ENCODE results near the gene SUGP2. TPM values are rescaled to one million over a fixed set of nuclear protein-coding genes. Genes with fewer than 3 reads are reported as not detected.

Gene SUGP2
- total and polyA plus RNA-seq, 9 of the 15 experiments (the other 6 are each of a cell fraction or from before 2014, with no cell fraction given) = 13.1 to 101 (median 63.1) TPM

- FAIRE-seq (no peak), ATAC-seq (no peak), DNase-seq (ENCODE audit: extremely low read depth in 1 of 4, low spot score in 3 of 4) (no peak)
- in situ Hi-C loops (cut with MboI) = no loop called here
- 89% methylated on average over 8 of the region's 8 CpGs for WGBS (ENCODE audit: insufficient coverage, low coverage, missing lambda C conversion rate)
- Histone ChIP-seq H3K9ac (ENCODE audit: insufficient read depth in 1 of 2, low read depth in 2 of 2, low read length in 2 of 2) (no peak overlapping the region), H3K4me3 (no peak overlapping the region), H3K79me2 (ENCODE audit: control insufficient read depth, insufficient read depth, low read length) (no peaks in the 10 kb centered on the region), H3K9me1 (ENCODE audit: control insufficient read depth, insufficient read depth, low read length) (peaks cover 4% of the 10 kb centered on the region), H3K4me1 (replicated peaks in 1 of 2; ENCODE audit: control insufficient read depth in 2 of 2, insufficient read depth in 2 of 2, low read length in 2 of 2) (no peaks in the 10 kb centered on the region), H3K9me3 (replicated peaks; ENCODE audit: control insufficient read depth, insufficient read depth, low read depth, low read length) (no peaks in the 10 kb centered on the region), H3K4me2 (ENCODE audit: insufficient read depth, low read length) (no peak overlapping the region), H3K36me3 (ENCODE audit: control insufficient read depth, insufficient read depth, low read length) (peaks cover 93% of the 10 kb centered on the region; the same call in 2 of the 3 replicates), H2AFZ (ENCODE audit: low read depth, low read length) (no peak overlapping the region), H4K20me1 (replicated peaks; ENCODE audit: control insufficient read depth, insufficient read depth, low read length) (peaks cover 3% of the 10 kb centered on the region; the same call in 1 of the 2 replicates), H3K27ac (ENCODE audit: extremely low read depth, low read depth, low read length) (no peak overlapping the region), H3K27me3 (ENCODE audit: control insufficient read depth in 2 of 2, insufficient read depth in 2 of 2, low read length in 2 of 2) (no peaks in the 10 kb centered on the region)
- POLR2A ChIA-PET = interaction anchor here (0.6 to 1.6 kb wide), 5 partner anchors 10 to 677 kb away, joined by 3 to 7 read pairs (median 4); no protein-coding TSS in a partner anchor
- no TSS peak for BruUV-seq (replicated peaks)
- TF ChIP-seq FOSL1 (tag; conservative IDR thresholded peaks at IDR 0.05) = no peak
- 0 out of 2 replicates have a peak, but pooled peaks have one; percentile 19 for TF ChIP-seq POLR2A (conservative IDR thresholded peaks at IDR 0.05)
- CTCF ChIA-PET (ENCODE audit: low intra/inter-chr PET ratio) = no interaction called here
- intact Hi-C loops (cut with micrococcal nuclease) = loop anchor here (5.0 kb wide), 1 partner anchor 139 kb away; the partner anchor contains the start of gene TMEM161A
Measured at GRCh38 chr19:18998276-18998675, 35.0 kb downstream of the SUGP2 start.

GRCh38 chr19:18996796-18997394 is 36.4 kb downstream of the SUGP2 start:
- WGBS (ENCODE audit: insufficient coverage, low coverage, missing lambda C conversion rate) = 69% methylated on average over 5 of the region's 6 CpGs
- no peak overlapping the region for H3K27ac ChIP-seq (ENCODE audit: extremely low read depth, low read depth, low read length)
- H3K27me3 ChIP-seq (ENCODE audit: control insufficient read depth in 2 of 2, insufficient read depth in 2 of 2, low read length in 2 of 2) = no peaks in the 10 kb centered on the region
- 0 out of 2 replicates have a peak, but pooled peaks cover 3% of the 10 kb centered on the region for H4K20me1 ChIP-seq (replicated peaks; ENCODE audit: control insufficient read depth, insufficient read depth, low read length)
- no peak overlapping the region for H3K4me3 ChIP-seq
- TF ChIP-seq POLR2A (conservative IDR thresholded peaks at IDR 0.05) (0 out of 2 replicates have a peak, but pooled peaks have one; percentile 13), ZNF280B (CRISPR knock-in tag; IDR thresholded peaks at IDR 0.05) (no peak)
- no peak overlapping the region for H3K4me2 ChIP-seq (ENCODE audit: insufficient read depth, low read length)
- no peaks in the 10 kb centered on the region for H3K9me1 ChIP-seq (ENCODE audit: control insufficient read depth, insufficient read depth, low read length)
- CTCF ChIA-PET (ENCODE audit: low intra/inter-chr PET ratio) = interaction anchor here (0.7 to 1.2 kb wide), 2 partner anchors 20 to 142 kb away, joined by 3 to 4 read pairs; no protein-coding TSS in a partner anchor
- POLR2A ChIA-PET = interaction anchor here (0.7 to 1.5 kb wide), 3 partner anchors 10 to 228 kb away, joined by 3 to 5 read pairs (median 3); no protein-coding TSS in a partner anchor
- intact Hi-C loops (cut with micrococcal nuclease) = loop anchor here (5.0 kb wide), 1 partner anchor 140 kb away; the partner anchor contains the start of gene TMEM161A
- no TSS peak for BruUV-seq (replicated peaks)
- no peak overlapping the region for H2AFZ ChIP-seq (ENCODE audit: low read depth, low read length)
- DNase-seq (ENCODE audit: extremely low read depth in 1 of 4, low spot score in 3 of 4) = no peak
- no peaks in the 10 kb centered on the region for H3K9me3 ChIP-seq (replicated peaks; ENCODE audit: control insufficient read depth, insufficient read depth, low read depth, low read length)
- no peak overlapping the region; a peak in 1 of 4 replicates for H3K9ac ChIP-seq (ENCODE audit: insufficient read depth in 1 of 2, low read depth in 2 of 2, low read length in 2 of 2)
- FAIRE-seq = no peak
- no peaks in the 10 kb centered on the region for H3K79me2 ChIP-seq (ENCODE audit: control insufficient read depth, insufficient read depth, low read length)
- peaks cover 89% of the 10 kb centered on the region; the same call in 2 of the 3 replicates for H3K36me3 ChIP-seq (ENCODE audit: control insufficient read depth, insufficient read depth, low read length)
- ATAC-seq = no peak
- H3K4me1 ChIP-seq (replicated peaks in 1 of 2; ENCODE audit: control insufficient read depth in 2 of 2, insufficient read depth in 2 of 2, low read length in 2 of 2) = no peaks in the 10 kb centered on the region
- in situ Hi-C loops (cut with MboI) = no loop called here

Data from K562 (cell line).